K562 (cell line): ENCODE data around the gene HSF2. TPM values are rescaled to one million over a fixed set of nuclear protein-coding genes. Genes with fewer than 3 reads are reported as not detected.

ENCODE experiments used
- ATAC-seq: fragments of 200-7000 bp; cut with Tn5 transposase; 3 replicates; pipeline ENCODE4 v1.9.1; 2020; ENCODE audit warnings: moderate library complexity
- BruUV-seq: library from RNA; stranded (reverse); fragments of 400-500 nt; replicated peaks from 2 replicates; lab custom pipeline; 2021; lab: Mats Ljungman, UMichigan
- CTCF ChIA-PET: fragments of 300-600 bp; formaldehyde crosslinking; extraction: SDS; loops from one replicate; lab custom pipeline; 2021; ENCODE audit warnings: low intra/inter-chr PET ratio; lab: Yijun Ruan, JAX
- POLR2A ChIA-PET: fragments of 300-600, 350-650 bp; sonication (Branson Sonifier 250); formaldehyde crosslinking; extraction: SDS; loops from one replicate; lab custom pipeline; 2021; ENCODE audit warnings: antibody characterized with exemption, inconsistent platforms; lab: Yijun Ruan, JAX
- DNase-seq, 4 experiments: peaks; one replicate each; pipeline versions ENCODE4 v3.0.0 to v3.0.0-alpha.2; 2011 to 2018; ENCODE audit warnings: low spot score in 3 of 4, mixed read lengths in 3 of 4; ENCODE audit errors: extremely low read depth in 1 of 4
- FAIRE-seq: peaks from 2 replicates; lab custom pipeline; 2011; peaks lifted over from hg19 to GRCh38; lab: Jason Lieb, UNC
- H2AFZ ChIP-seq: 2 replicates; pipeline ENCODE4 v1.6.0; 2011; ENCODE audit warnings: low read depth, low read length, control low read depth, inconsistent platforms
- H3K27ac ChIP-seq: fragments of 200-600 bp; 3 replicates; pipeline ENCODE4 v1.8.0; 2011; ENCODE audit warnings: low read depth, mild to moderate bottlenecking, control low read depth, inconsistent platforms, low read length, moderate library complexity, mixed read lengths; ENCODE audit errors: extremely low read depth
- H3K27me3 ChIP-seq, 2 experiments: fragments of 300-600 bp in 1 of 2; 2 replicates in 1 of 2; 3 replicates in 1 of 2; pipeline versions ENCODE4 v1.6.0 to v1.8.0; 2011; ENCODE audit warnings: inconsistent platforms in 2 of 2, low read length in 2 of 2, mild to moderate bottlenecking in 1 of 2, mixed read lengths in 1 of 2, moderate library complexity in 1 of 2; ENCODE audit not compliant: control insufficient read depth in 2 of 2, insufficient read depth in 2 of 2
- H3K36me3 ChIP-seq: fragments of 300-600 bp; 3 replicates; pipeline ENCODE4 v1.8.0; 2011; ENCODE audit warnings: mild to moderate bottlenecking, low read length, inconsistent platforms; ENCODE audit not compliant: control insufficient read depth, insufficient read depth
- H3K4me1 ChIP-seq, 2 experiments: fragments of 200-600 bp in 1 of 2; replicated peaks in 1 of 2; 2 replicates in 1 of 2; 3 replicates in 1 of 2; pipeline versions ENCODE4 v1.5.1 to v1.8.0; 2011; ENCODE audit warnings: inconsistent platforms in 2 of 2, low read length in 2 of 2, mild to moderate bottlenecking in 1 of 2, mixed read lengths in 1 of 2, moderate library complexity in 1 of 2; ENCODE audit not compliant: control insufficient read depth in 2 of 2, insufficient read depth in 2 of 2
- H3K4me2 ChIP-seq: 2 replicates; pipeline ENCODE4 v1.6.1; 2011; ENCODE audit warnings: low read length, control low read depth, inconsistent platforms, mixed read lengths; ENCODE audit not compliant: insufficient read depth
- H3K4me3 ChIP-seq: fragments of 200-600 bp; sonication (generic), shearing (Covaris generic); 2 replicates; pipeline ENCODE4 v1.5.1; 2016; ENCODE audit warnings: control low read depth, inconsistent platforms
- H3K79me2 ChIP-seq: fragments of 200-600 bp; 3 replicates; pipeline ENCODE4 v1.8.0; 2011; ENCODE audit warnings: low read length, inconsistent platforms; ENCODE audit not compliant: control insufficient read depth, insufficient read depth
- H3K9ac ChIP-seq, 2 experiments: 2 replicates each; pipeline versions ENCODE4 v1.6.0 to v1.6.1; 2011; ENCODE audit warnings: low read depth in 2 of 2, low read length in 2 of 2, control low read depth in 1 of 2, inconsistent platforms in 1 of 2, mild to moderate bottlenecking in 1 of 2, mixed read lengths in 1 of 2; ENCODE audit not compliant: insufficient read depth in 1 of 2
- H3K9me1 ChIP-seq: one replicate; pipeline ENCODE4 v1.6.0; 2011; ENCODE audit warnings: inconsistent platforms, mild to moderate bottlenecking, low read length, moderate library complexity; ENCODE audit not compliant: control insufficient read depth, insufficient read depth
- H3K9me3 ChIP-seq: replicated peaks from 2 replicates; pipeline ENCODE4 v1.5.1; 2011; ENCODE audit warnings: low read depth, low read length, inconsistent platforms; ENCODE audit not compliant: control insufficient read depth, insufficient read depth
- H4K20me1 ChIP-seq: replicated peaks from 2 replicates; pipeline ENCODE4 v1.6.1; 2011; ENCODE audit warnings: low read length, inconsistent platforms, mixed read lengths; ENCODE audit not compliant: control insufficient read depth, insufficient read depth
- BRF1 ChIP-seq: IDR thresholded peaks from 3 replicates; pipeline ENCODE4 v1.6.1; 2011; ENCODE audit warnings: borderline replicate concordance, mild to moderate bottlenecking; ENCODE audit not compliant: insufficient read length; ENCODE audit errors: extremely low read depth
- DIDO1 ChIP-seq: fragments of 450-650 bp; IDR thresholded peaks from 2 replicates; pipeline ENCODE4 v1.6.1; 2016; ENCODE audit warnings: low read depth, missing biosample characterization, missing genetic modification characterization
- GABPB1 ChIP-seq: sonication (generic); formaldehyde crosslinking; IDR thresholded peaks from 2 replicates; pipeline ENCODE4 v1.8.0; 2022; ENCODE audit warnings: mild to moderate bottlenecking, missing genetic modification reagents
- JUNB ChIP-seq: fragments of 450-650 bp; formaldehyde crosslinking; conservative IDR thresholded peaks from 2 replicates; pipeline ENCODE4 v1.4.0; 2020; ENCODE audit warnings: mild to moderate bottlenecking
- JUND ChIP-seq, 2 experiments: IDR thresholded peaks; 2 replicates in 1 of 2; 3 replicates in 1 of 2; pipeline ENCODE4 v1.6.1; 2011; ENCODE audit warnings: borderline replicate concordance in 2 of 2, low read depth in 2 of 2, low read length in 2 of 2, improper control_type of control experiment in 1 of 2, missing biosample characterization in 1 of 2, missing genetic modification characterization in 1 of 2, missing genetic modification reagents in 1 of 2
- KLF6 ChIP-seq: fragments of 250-450 bp; sonication (Bioruptor Pico); IDR thresholded peaks from 2 replicates; pipeline ENCODE4 v1.4.0; 2020; ENCODE audit warnings: mild to moderate bottlenecking, moderate library complexity, borderline replicate concordance
- LARP7 ChIP-seq: fragments of 450-650 bp; IDR thresholded peaks from 2 replicates; pipeline ENCODE4 v1.6.1; 2016
- MEF2A ChIP-seq: IDR thresholded peaks from 2 replicates; pipeline ENCODE4 v1.6.1; 2011; ENCODE audit warnings: low read depth, mild to moderate bottlenecking, low read length, moderate library complexity; ENCODE audit not compliant: control insufficient read depth
- MYNN ChIP-seq, 2 experiments: sonication (generic); formaldehyde crosslinking in 1 of 2; IDR thresholded peaks; 2 replicates each; pipeline versions ENCODE4 v1.5.0 to v1.6.1; 2016 to 2020; ENCODE audit warnings: antibody characterized with exemption in 1 of 2, missing genetic modification reagents in 1 of 2
- SMC3 ChIP-seq: conservative IDR thresholded peaks from 2 replicates; pipeline ENCODE4 v1.6.1; 2011; ENCODE audit warnings: low read depth, low read length, improper control_type of control experiment; ENCODE audit not compliant: insufficient read depth
- TCF3 ChIP-seq: sonication (generic); formaldehyde crosslinking; IDR thresholded peaks from 2 replicates; pipeline ENCODE4 v1.4.0; 2020; ENCODE audit warnings: mild to moderate bottlenecking, missing genetic modification reagents
- ZHX1 ChIP-seq: fragments of 150-350 bp; conservative IDR thresholded peaks from 2 replicates; pipeline ENCODE4 v1.6.1; 2014; ENCODE audit warnings: low read length
- ZNF165 ChIP-seq: fragments of 250-450 bp; sonication (Bioruptor Pico); IDR thresholded peaks from 2 replicates; pipeline ENCODE4 v1.4.0; 2020; ENCODE audit warnings: borderline replicate concordance
- ZNF518B ChIP-seq: fragments of 250-450 bp; sonication (Bioruptor Pico); IDR thresholded peaks from 2 replicates; pipeline ENCODE4 v1.5.0; 2021; ENCODE audit warnings: mild to moderate bottlenecking, moderate library complexity
- ZNF589 ChIP-seq: fragments of 200-800 bp; sonication (Bioruptor generic); IDR thresholded peaks from 2 replicates; pipeline ENCODE4 v1.6.1; 2016; ENCODE audit warnings: low read depth, missing genetic modification characterization, missing compliant biosample characterization
- WGBS: fragments of 100-300 bp; shearing (Covaris generic); methylation state at CpG from one replicate; pipeline ENCODE4 v1.1.6; 2016; ENCODE audit warnings: low coverage, mixed read lengths; ENCODE audit not compliant: insufficient coverage; ENCODE audit errors: missing lambda C conversion rate; 5-methylcytosine and 5-hydroxymethylcytosine counted together
- in situ Hi-C: fragments of 300-500 bp; cut with MboI; formaldehyde crosslinking; loops from 4 replicates; pipeline ENCODE4 v1.15.0; 2018; ENCODE audit warnings: inconsistent platforms, mixed read lengths
- intact Hi-C: fragments of 100-400 bp; cut with micrococcal nuclease; formaldehyde crosslinking; loops from 2 replicates; pipeline ENCODE4 v1.14.2; 2022
- polyA plus RNA-seq, 8 experiments: library from polyadenylated mRNA; depleted of rRNA in 4 of 8; stranded (reverse) in 5 of 8; unstranded in 3 of 8; fragments of >200 nt; fragmentation: Nextera tagmentation in 2 of 8; fragmentation: Illumina TruSeq in 1 of 8; extraction: Ambion mirVana in 2 of 8; extraction: Trizol in 1 of 8; gene quantifications; 2 replicates each; pipeline versions ENCODE4 v1.2.1 to v1.2.3, GENCODE V29; 2011 to 2014; ENCODE audit warnings: inconsistent platforms in 1 of 8, missing spikeins in 1 of 8
- total RNA-seq, 7 experiments: library from RNA; depleted of rRNA in 6 of 7; stranded (reverse); fragments of >200 nt in 6 of 7; fragmentation: Illumina TruSeq in 2 of 7; extraction: Trizol in 2 of 7; gene quantifications; 2 replicates each; pipeline versions ENCODE4 v1.2.1 to v1.2.3, GENCODE V29; 2011 to 2021; ENCODE audit warnings: low replicate concordance in 1 of 7

Gene HSF2
- total and polyA plus RNA-seq, 9 of the 15 experiments (the other 6 are each of a cell fraction or from before 2014, with no cell fraction given), result 19.1 to 73.1 (median 29.2) TPM

- in situ Hi-C loops, result no loop called here
- Histone ChIP-seq H3K9me1 (no peaks in the 10 kb centered on the region), H3K9me3 (no peaks in the 10 kb centered on the region), H3K4me2 (no peak overlapping the region), H3K79me2 (no peaks in the 10 kb centered on the region), H3K27me3 (no peaks in the 10 kb centered on the region), H3K4me3 (no peak overlapping the region), H2AFZ (no peak overlapping the region), H3K36me3 (peaks cover 82% of the 10 kb centered on the region), H3K4me1 (no peaks in the 10 kb centered on the region), H3K9ac (no peak overlapping the region), H3K27ac (no peak overlapping the region), H4K20me1 (no peaks in the 10 kb centered on the region)
- intact Hi-C loops, result no loop called here
- 79% methylated on average over 1 of the region's 1 CpG for WGBS
- FAIRE-seq (no peak), DNase-seq (no peak), ATAC-seq (no peak)
- POLR2A ChIA-PET, result no interaction called here
- no TSS peak for BruUV-seq
- CTCF ChIA-PET, result no interaction called here
- no peak for TF ChIP-seq KLF6
- no peak for TF ChIP-seq ZNF518B (CRISPR knock-in tag)
- TF ChIP-seq ZNF165 (CRISPR knock-in tag), result no peak
- TF ChIP-seq LARP7, result no peak
- TF ChIP-seq JUNB (CRISPR knock-in tag), result no peak
- TF ChIP-seq JUND (IDR thresholded peaks at IDR 0.05; ENCODE audit: borderline replicate concordance, low read depth, low read length), result no peak
- TF ChIP-seq JUND (tag; IDR thresholded peaks at IDR 0.05; ENCODE audit: borderline replicate concordance, low read depth, low read length), result no peak
- no peak for TF ChIP-seq MEF2A
- no peak for TF ChIP-seq MYNN (IDR thresholded peaks at IDR 0.05)
- TF ChIP-seq MYNN (CRISPR knock-in tag; IDR thresholded peaks at IDR 0.05), result no peak
- TF ChIP-seq GABPB1 (CRISPR knock-in tag), result no peak
- TF ChIP-seq TCF3, result no peak
- TF ChIP-seq DIDO1 (tag), result no peak
- TF ChIP-seq SMC3, result no peak
- no peak for TF ChIP-seq BRF1
- no peak for TF ChIP-seq ZNF589 (CRISPR knock-in tag)
- no peak for TF ChIP-seq ZHX1
These were observed 53.1 kb downstream of the HSF2 start for GRCh38 chr6:122452509-122452908.
